ENCODE measurements around the gene PICALM.

GRCh38 chr11:85913513-85913912 is 155.4 kb downstream of the PICALM start:
- TF ChIP-seq GATA2 (IDR thresholded peaks at IDR 0.05; ENCODE audit: low read depth, low read length): no peak
- no peak for TF ChIP-seq GATA3 (IDR thresholded peaks at IDR 0.05; ENCODE audit: low read depth, low read length)

All from SH-SY5Y (cell line).